Putamen (tissue), 1 donor: Measurements from ENCODE around the gene DNMT3L.
"Not testable (repeated sequence)": the region's sequence is repeated elsewhere in the genome, so short reads cannot be mapped to it uniquely, and the experiment has no call there.

Source experiments
- DNase-seq: peaks from one replicate; pipeline ENCODE4 v3.0.0-alpha.2; 2016; ENCODE audit warnings: low spot score

The DNMT3L gene

DNA sequence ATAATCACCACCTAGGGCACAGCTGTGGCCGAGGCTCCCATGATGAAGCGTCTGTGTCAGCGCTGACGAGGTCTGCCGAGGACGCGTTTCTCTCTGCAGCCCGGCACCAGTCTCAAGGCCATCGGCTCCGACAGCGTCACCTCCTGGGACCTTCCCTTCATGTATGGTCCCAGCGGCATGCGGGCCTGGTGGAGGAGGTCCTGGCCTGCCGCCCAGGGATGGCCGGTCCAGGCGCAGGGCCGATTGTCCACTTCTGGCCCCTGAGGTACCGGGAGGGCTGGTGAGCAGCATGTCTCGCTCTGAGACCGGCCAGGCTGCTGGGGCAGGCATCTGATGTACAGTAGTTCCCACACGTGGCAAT, 64.6 kb downstream of the DNMT3L start:
- not testable (repeated sequence) for DNase-seq
